Parathyroid adenoma (tissue), 2 donors: Measurements from ENCODE around the gene CEACAM21.
"Not testable (repeated sequence)": the region's sequence is repeated elsewhere in the genome, so short reads cannot be mapped to it uniquely, and the experiment has no call there.

ENCODE experiments used
- H2AFZ ChIP-seq: fragments of 300-600 bp; sonication (generic); one replicate; pipeline ENCODE4 v1.7.0; 2017; ENCODE audit warnings: antibody characterized with exemption, mild to moderate bottlenecking
- H3K27ac ChIP-seq: fragments of 300-600 bp; sonication (generic); one replicate; pipeline ENCODE4 v1.7.0; 2017
- H3K27me3 ChIP-seq: fragments of 300-600 bp; sonication (generic); one replicate; pipeline ENCODE4 v1.7.0; 2017; ENCODE audit warnings: low read length; ENCODE audit not compliant: control insufficient read depth, insufficient read depth
- H3K36me3 ChIP-seq: fragments of 300-600 bp; sonication (generic); one replicate; pipeline ENCODE4 v1.7.0; 2017; ENCODE audit warnings: low read length; ENCODE audit not compliant: control insufficient read depth, insufficient read depth
- H3K4me1 ChIP-seq: fragments of 300-600 bp; sonication (generic); one replicate; pipeline ENCODE4 v1.7.0; 2017; ENCODE audit warnings: control low read depth
- H3K4me2 ChIP-seq: fragments of 300-600 bp; sonication (generic); one replicate; pipeline ENCODE4 v1.7.0; 2017; ENCODE audit warnings: low read length
- H3K4me3 ChIP-seq: fragments of 300-600 bp; sonication (generic); one replicate; pipeline ENCODE4 v1.7.0; 2017; ENCODE audit warnings: low read depth, low read length
- H3K79me2 ChIP-seq: fragments of 300-600 bp; sonication (generic); one replicate; pipeline ENCODE4 v1.7.0; 2017; ENCODE audit warnings: control low read depth
- H3K9ac ChIP-seq: fragments of 300-600 bp; sonication (generic); one replicate; pipeline ENCODE4 v1.7.0; 2017; ENCODE audit warnings: mild to moderate bottlenecking
- H3K9me3 ChIP-seq: fragments of 300-600 bp; sonication (generic); one replicate; pipeline ENCODE4 v1.7.0; 2017; ENCODE audit warnings: low read length; ENCODE audit not compliant: control insufficient read depth
- CTCF ChIP-seq: fragments of 300-600 bp; sonication (generic); IDR thresholded peaks from one replicate; pipeline ENCODE4 v1.7.0; 2017; ENCODE audit warnings: antibody characterized with exemption, mild to moderate bottlenecking
- donor health status: primary hyperparathyroidism.

The CEACAM21 gene

DNA sequence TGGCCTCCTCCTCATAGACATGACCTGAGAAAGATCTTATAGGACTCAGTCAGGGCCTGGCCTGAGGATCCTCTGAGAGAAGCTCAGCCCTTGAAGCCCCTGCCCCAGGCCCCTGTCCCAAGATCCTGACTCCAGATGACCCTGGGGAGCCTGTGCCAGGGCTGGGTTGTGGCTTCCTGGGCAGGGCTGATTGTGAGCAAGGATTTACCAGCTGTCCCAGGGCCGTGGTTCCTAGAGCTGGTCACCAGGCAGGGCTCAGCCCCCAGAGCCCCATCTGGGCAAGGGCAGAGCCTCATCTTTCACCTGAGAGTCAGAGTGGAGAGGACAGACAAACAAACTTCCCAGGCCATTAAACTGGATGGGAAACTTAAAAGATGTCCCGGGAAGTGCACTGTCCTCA, 1.9 kb downstream of the CEACAM21 start:
- H3K4me3 ChIP-seq, result no peak overlapping the region

DNA sequence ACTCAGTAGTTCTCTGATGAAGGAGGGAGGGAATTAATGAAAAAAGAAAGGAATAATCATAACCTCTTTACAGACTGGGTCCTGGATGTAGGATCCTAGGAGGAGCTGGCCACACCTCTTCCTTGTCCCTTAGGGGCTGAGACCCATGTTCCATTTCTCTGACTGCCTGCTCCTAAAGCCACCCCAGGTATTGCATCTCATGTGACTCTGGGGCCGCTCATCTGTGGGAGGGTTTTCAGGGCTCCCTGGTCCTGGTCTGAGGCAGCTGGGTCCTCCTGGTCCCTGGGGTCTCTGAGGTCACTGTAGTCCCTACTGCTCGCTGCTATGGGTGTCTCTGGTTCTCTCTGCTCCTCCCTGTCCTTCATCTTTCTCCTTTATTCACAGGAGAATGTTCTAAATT, 2.9 kb downstream of the CEACAM21 start:
- no peak overlapping the region for H3K4me2 ChIP-seq
- no peak overlapping the region for H3K4me3 ChIP-seq
- no peaks in the 10 kb centered on the region for H3K27me3 ChIP-seq
- H3K9ac ChIP-seq, result no peak overlapping the region
- H3K27ac ChIP-seq, result no peak overlapping the region
- no peaks in the 10 kb centered on the region for H3K36me3 ChIP-seq
- no peaks in the 10 kb centered on the region for H3K79me2 ChIP-seq
- TF ChIP-seq CTCF, result no peak
- no peaks in the 10 kb centered on the region for H3K9me3 ChIP-seq
- H3K4me1 ChIP-seq, result peaks cover 14% of the 10 kb centered on the region
- H2AFZ ChIP-seq, result no peak overlapping the region

More for the DNA sequence above, 1.9 kb downstream of the CEACAM21 start:
- H3K4me1 ChIP-seq, result peaks cover 14% of the 10 kb centered on the region
- no peaks in the 10 kb centered on the region for H3K36me3 ChIP-seq
- no peaks in the 10 kb centered on the region for H3K27me3 ChIP-seq
- no peak overlapping the region for H3K27ac ChIP-seq
- H2AFZ ChIP-seq, result peak overlapping the region; percentile 66
- no peak overlapping the region for H3K4me2 ChIP-seq
- no peak for TF ChIP-seq CTCF
- H3K9ac ChIP-seq, result no peak overlapping the region
- H3K9me3 ChIP-seq, result no peaks in the 10 kb centered on the region
- no peaks in the 10 kb centered on the region for H3K79me2 ChIP-seq

- H3K4me1 ChIP-seq, result peaks cover 13% of the 10 kb centered on the region
- H3K27me3 ChIP-seq, H3K9me3 ChIP-seq, H3K4me3 ChIP-seq, H2AFZ ChIP-seq, H3K4me2 ChIP-seq, H3K27ac ChIP-seq, H3K9ac ChIP-seq, H3K36me3 ChIP-seq, H3K79me2 ChIP-seq: not testable (repeated sequence)
These were observed 5.1 kb downstream of the CEACAM21 start for GRCh38 chr19:41581068-41581467.

- not testable (repeated sequence) for H3K27me3 ChIP-seq, H3K36me3 ChIP-seq, H3K79me2 ChIP-seq, H3K27ac ChIP-seq, H2AFZ ChIP-seq, H3K4me1 ChIP-seq, H3K4me2 ChIP-seq, H3K9me3 ChIP-seq, H3K9ac ChIP-seq, H3K4me3 ChIP-seq
These were observed 6.7 kb downstream of the CEACAM21 start for GRCh38 chr19:41582577-41583182.

DNA sequence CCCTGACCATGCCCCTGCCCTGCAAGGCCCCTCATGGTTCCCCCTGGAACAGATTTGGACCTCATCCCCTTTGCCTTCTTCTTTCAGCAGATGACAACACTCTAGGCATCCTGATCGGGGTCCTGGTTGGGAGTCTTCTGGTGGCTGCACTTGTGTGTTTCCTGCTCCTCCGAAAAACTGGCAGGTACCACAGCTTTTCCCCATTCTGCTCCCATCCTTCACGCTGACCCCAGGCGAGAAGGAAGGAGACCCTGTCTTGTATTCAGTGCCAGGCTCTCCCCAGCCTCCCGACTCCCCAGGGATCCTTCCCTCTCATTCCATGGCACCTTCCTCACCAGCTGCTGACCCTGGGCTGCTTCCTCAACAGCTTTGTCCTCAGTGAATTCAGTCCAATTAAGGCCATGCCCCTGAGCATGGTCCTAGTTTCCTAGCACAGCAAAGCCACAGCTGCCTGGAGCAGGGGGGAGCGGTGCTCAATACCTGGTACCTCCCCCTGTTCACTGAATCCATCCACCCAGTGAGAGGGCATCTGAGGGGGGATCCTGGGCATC, 8.4 kb downstream of the CEACAM21 start:
- Histone ChIP-seq H3K36me3 (no peaks in the 10 kb centered on the region), H3K27me3 (no peaks in the 10 kb centered on the region), H2AFZ (no peak overlapping the region), H3K9ac (no peak overlapping the region), H3K27ac (no peak overlapping the region), H3K4me3 (no peak overlapping the region), H3K9me3 (no peaks in the 10 kb centered on the region), H3K4me1 (no peaks in the 10 kb centered on the region), H3K79me2 (no peaks in the 10 kb centered on the region), H3K4me2 (no peak overlapping the region)
- TF ChIP-seq CTCF, result no peak

- no peak for TF ChIP-seq CTCF
- no peaks in the 10 kb centered on the region for H3K9me3 ChIP-seq
- H3K27me3 ChIP-seq, result no peaks in the 10 kb centered on the region
- no peaks in the 10 kb centered on the region for H3K36me3 ChIP-seq
- no peaks in the 10 kb centered on the region for H3K79me2 ChIP-seq
- H3K9ac ChIP-seq, result no peak overlapping the region
- no peaks in the 10 kb centered on the region for H3K4me1 ChIP-seq
- H3K27ac ChIP-seq, result no peak overlapping the region
- H3K4me2 ChIP-seq, result no peak overlapping the region
- no peak overlapping the region for H2AFZ ChIP-seq
- no peak overlapping the region for H3K4me3 ChIP-seq
These were observed 9.0 kb downstream of the CEACAM21 start for GRCh38 chr19:41584931-41585330.
